DND-41 (cell line): Measurements from ENCODE around the gene FHOD3.

Source experiments
- CTCF ChIP-seq: IDR thresholded peaks from 2 replicates; pipeline ENCODE4 v1.5.1; 2012; ENCODE audit warnings: borderline replicate concordance, low read length, moderate library complexity, mild to moderate bottlenecking; ENCODE audit not compliant: poor library complexity, severe bottlenecking; ENCODE audit errors: extremely low read depth
- EZH2 ChIP-seq: IDR thresholded peaks from 3 replicates; pipeline ENCODE4 v1.6.1; 2012; ENCODE audit warnings: borderline replicate concordance, low read depth, mild to moderate bottlenecking, moderate library complexity, low read length, inconsistent platforms; ENCODE audit not compliant: severe bottlenecking

- no peak for TF ChIP-seq CTCF
- TF ChIP-seq EZH2, result no peak
Observed at GRCh38 chr18:36516258-36516657, 218.7 kb downstream of the FHOD3 start.
